Measurements from ENCODE around the gene KIAA1217.
A peak's percentile ranks its signal among the peaks of the same experiment; 100 is the strongest.
"Not testable (repeated sequence)": the region's sequence is repeated elsewhere in the genome, so short reads cannot be mapped to it uniquely, and the experiment has no call there.

KIAA1217 gene

DNA sequence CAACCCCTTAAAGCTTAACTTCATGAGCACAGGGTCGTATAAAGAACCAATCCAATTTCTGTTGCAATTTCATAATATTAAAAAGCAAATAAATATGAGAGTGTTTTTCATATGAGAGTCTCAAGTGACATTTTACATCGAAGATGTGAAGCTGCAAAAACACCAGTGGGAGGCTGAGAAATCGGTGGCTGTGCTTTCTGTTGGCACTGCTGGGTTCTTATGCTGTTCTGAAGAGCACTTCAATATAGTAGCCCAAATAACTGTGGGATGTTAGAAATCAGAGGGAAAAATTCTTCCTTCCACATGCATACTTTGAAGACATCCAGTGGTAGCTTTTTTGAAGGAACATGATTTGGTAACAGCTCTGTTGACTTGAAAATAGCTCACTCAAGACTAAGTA, 269.0 kb downstream of the KIAA1217 start:
- no peak for DNase-seq (ENCODE audit: low read depth, low spot score)
- no peak overlapping the region for H3K27ac ChIP-seq

DNA sequence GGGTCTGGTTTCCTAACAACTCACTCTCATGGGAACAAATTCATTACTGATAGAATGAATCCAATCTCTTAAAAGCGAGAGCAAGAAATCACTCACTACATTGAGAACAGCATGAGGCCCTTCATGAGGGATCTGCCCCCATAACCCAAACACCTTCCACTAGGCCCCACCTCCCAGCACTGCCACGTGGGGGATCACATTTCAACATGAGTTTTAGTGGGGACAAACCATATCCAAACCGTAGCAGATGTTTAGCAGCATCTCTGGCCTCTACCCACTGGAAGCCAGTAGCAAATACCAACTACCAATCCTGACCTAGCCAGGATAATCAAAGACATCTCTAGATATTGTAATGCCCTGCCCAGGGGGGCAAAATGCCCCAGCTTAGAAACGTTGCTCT, 270.9 kb downstream of the KIAA1217 start:
- H3K27ac ChIP-seq = no peak overlapping the region
- no peak for DNase-seq (ENCODE audit: low read depth, low spot score)

DNA sequence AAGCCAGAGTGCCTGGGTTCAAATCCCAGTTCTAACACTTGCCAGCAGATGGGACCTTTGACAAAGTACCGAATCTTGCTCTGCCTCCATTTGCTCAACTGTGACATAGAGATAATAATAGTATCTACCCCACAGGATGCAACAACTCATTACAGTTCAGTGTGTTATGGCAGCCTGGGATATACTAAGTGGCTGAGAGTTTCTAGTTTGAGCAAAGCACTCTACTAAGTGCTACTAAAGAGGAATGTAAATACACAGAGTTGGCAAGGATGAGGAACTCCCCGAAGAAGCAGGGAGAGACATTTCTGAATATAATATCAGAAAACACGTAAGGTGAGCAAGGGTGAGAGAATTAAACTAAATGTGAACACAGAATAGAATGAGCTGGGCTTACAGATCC, 271.5 kb downstream of the KIAA1217 start:
- no peak for DNase-seq (ENCODE audit: low read depth, low spot score)
- no peak overlapping the region for H3K27ac ChIP-seq

DNA sequence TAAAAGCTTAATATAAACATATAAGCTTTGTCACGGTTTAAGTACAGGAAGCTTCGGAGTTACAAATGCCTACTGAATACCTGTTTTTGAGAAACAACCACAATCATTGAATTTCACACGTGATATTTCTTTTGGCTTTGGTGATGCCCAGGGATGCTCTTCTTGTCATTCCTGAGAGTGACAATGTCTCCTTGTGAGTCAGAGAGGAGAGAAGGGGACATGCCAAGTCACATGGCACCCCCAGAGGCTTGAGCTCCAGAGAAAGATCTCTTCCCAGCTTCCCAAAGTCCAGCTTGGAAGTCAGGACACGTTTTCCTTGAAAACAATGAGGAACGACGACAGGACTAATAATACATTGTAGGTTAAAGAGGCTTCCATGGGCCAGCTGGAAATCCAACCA, 272.3 kb downstream of the KIAA1217 start:
- H3K27ac ChIP-seq = no peak overlapping the region
- no peak for DNase-seq (ENCODE audit: low read depth, low spot score)

DNA sequence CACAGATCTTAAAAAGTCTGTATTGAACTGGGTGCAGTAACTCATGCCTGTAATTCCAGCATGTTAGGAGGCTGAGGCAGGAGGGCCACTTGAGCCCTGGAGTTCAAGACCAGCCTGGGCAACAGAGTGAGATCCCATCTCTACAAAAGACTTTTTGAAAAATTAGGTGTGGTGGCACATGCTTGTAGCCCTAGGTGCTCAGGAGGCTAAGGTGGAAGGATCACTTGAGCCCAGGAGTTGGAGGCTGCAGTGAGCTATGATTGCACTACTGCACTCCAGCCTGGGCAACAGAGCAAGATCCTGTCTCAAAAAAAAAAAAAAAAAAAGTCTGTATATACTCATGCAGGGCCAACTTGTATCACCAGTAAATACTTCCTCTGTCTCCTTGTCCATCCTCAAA, 273.8 kb downstream of the KIAA1217 start:
- H3K27ac ChIP-seq = peak overlapping the region; percentile 75

DNA sequence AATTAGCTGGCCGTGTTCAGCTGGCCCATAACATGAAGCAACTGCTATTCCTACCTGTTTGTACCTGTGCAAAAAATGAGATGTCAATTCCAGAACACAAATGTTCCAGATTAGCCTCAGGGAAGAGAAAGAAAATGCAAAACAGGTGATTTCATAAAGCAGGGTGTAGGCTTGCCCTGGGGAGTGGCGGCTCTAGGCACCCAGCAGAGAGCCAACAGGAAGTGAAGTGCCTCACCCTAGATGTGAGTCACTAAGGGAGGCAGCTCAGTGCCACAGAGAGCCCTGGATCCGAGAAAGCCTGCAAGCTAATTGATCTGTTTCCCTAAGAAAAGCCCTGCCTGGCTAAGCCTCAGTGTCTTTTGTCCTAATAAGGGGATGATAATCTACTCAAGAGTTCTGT, 274.8 kb downstream of the KIAA1217 start:
- peak; percentile 95 for DNase-seq (ENCODE audit: low read depth, low spot score)
- peak overlapping the region; percentile 75 for H3K27ac ChIP-seq

More for the DNA sequence above, 273.8 kb downstream of the KIAA1217 start:
- DNase-seq (ENCODE audit: low read depth, low spot score) = not testable (repeated sequence)

DNA sequence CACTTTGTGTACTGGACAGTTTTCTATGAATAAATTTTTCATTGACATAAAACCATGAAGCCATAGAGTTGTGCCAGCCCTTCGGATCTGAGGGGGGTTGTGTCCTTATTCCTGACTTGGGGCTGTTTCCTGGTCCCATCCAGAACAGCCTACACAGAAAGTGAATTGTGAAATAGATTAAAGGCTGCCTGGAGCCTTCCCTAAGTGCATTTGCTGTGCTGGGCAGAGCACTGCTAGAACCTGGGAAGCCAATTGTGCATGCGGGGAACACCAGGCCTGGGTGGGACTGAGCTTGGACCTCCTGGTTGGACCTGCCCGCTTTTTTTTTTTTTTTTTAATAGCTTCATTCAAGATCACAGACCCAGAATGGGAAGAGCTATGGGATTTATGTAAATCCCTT, 275.8 kb downstream of the KIAA1217 start:
- H3K27ac ChIP-seq = peak overlapping the region; percentile 75

DNA sequence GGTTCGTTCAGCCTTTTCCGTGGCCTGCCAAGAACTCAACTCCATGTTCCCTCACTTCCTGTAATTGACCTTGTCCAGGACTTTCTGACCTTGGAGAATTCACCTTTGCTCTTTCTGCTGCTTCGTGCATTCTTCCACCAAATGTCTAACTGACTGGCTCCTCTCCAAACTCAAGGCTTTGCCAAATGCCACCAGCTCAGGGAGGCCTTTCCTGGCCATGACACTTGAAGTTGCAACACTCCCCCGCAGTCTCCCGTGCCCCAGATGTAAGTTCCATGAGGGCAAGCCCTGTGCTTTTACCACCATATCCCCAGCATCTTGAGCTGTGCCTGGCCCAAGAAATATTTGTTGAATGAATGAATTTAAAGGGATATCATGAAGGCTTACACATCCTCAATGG, 276.4 kb downstream of the KIAA1217 start:
- DNase-seq (ENCODE audit: low read depth, low spot score) = no peak
- no peak overlapping the region for H3K27ac ChIP-seq

More for the DNA sequence above, 275.8 kb downstream of the KIAA1217 start:
- no peak for DNase-seq (ENCODE audit: low read depth, low spot score)

DNA sequence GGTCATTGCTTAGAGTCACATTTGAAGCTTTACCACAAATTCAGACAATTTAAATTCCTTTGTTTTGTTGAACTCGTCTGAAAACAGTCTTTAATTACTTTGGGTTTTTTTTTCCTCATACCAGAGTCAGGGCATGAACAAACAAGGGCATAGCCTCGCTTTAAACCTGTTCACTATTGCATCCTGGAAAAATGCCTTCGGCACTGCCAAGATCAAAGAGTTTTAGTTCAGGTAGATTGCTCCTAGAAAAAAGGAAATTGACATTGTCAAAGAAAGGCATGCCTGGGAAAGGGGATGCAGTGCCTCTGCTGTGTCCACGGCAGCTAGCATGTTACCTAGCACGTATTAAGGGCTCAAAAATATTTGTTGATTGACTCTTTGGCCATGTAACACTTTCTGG, 279.7 kb downstream of the KIAA1217 start:
- DNase-seq (ENCODE audit: low read depth, low spot score) = no peak
- peak overlapping the region; percentile 29 for H3K27ac ChIP-seq

DNA sequence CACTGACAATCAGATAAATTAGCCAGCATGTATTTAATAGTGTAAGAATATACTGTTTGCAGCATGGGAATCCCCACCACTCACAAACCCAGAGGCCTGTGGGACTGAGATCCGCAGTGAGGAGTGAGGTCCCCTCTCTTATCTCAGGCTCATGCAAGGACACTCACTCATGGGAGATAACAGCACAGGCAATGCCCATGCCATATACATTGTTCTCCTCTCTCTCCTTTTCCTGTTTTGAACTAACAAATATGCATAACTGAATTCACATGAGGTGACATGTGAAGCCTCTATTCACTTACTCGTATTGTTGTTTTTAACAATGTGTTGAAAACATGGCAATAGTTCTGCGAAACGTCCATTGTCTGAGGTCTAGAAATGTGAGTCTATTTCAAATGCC, 284.2 kb downstream of the KIAA1217 start:
- no peak overlapping the region for H3K27ac ChIP-seq
- no peak for DNase-seq (ENCODE audit: low read depth, low spot score)

DNA sequence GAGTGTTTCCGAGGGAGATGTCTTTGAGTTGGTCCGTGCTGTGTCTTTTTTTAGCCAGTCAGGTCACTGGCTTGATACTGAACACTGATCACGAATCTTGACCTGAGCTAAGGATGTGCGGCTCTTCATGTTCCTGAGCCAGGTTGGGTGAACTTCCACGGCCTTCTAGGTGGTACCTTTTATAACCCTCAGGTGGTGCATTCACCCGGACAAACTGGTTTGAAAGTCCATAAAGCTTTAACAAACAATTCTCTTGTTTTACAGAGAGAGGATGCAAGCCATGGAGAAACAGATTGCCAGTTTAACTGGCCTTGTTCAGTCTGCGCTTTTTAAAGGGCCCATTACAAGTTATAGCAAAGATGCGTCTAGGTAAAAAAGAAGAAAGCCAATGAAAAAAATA, 285.3 kb downstream of the KIAA1217 start:
- no peak for DNase-seq (ENCODE audit: low read depth, low spot score)
- no peak overlapping the region for H3K27ac ChIP-seq

DNA sequence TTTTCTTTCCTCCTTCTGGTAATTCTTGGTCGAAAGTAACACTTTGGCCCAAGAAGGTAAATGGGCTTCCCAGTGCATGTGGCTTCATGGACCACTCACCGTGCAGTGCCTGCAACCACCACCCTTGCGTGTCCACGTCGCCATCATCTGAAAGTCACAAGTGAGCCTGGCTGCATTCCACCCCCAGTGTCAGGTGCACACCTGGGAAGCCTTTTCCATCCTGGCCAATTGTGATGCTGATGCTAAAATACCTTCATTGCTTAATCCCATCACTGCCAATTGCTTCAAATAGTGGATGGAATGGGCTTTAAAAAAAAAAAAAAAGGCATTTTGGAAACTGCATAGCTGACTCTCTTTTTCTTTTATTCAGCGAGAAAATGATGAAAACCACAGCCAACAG, 285.8 kb downstream of the KIAA1217 start:
- no peak overlapping the region for H3K27ac ChIP-seq
- no peak for DNase-seq (ENCODE audit: low read depth, low spot score)

DNA sequence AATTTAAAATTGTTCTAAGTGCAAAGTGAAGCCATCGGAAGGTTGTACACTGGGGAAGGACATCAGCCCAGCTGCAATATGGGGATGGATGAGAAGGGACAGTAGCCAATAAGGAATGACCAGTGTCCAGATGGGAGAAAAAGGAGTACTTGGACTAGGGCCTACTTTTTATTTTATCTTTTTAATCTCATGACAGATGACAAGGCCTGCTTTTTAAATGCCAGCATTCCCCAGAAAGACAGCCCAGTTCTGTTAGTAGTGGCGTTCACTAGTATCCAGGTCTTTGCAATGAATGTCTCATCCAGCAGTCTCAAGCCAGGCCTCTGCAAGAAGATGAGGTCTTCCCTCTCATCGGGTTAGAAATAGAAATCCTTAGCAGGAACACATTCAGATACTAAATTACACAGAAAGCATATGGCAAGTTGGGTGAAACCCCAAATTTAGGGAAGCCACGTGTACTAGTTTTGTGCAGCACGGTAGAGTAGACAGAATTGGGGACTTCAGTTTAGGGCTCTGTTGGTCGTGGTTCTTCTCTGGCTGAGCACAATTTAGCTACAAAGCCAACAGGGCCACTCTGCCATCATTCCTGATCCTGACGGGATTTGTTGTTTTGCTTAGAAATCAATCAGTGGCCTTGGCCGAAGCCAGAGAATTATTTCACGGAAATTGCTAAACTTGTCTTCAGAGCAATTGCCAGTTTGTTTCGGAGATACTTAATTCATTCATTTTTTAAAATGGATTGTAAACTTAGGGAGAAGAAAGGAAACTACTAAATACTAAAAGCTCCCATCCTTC, 286.9 kb downstream of the KIAA1217 start:
- H3K27ac ChIP-seq = no peak overlapping the region
- no peak for DNase-seq (ENCODE audit: low read depth, low spot score)

DNA sequence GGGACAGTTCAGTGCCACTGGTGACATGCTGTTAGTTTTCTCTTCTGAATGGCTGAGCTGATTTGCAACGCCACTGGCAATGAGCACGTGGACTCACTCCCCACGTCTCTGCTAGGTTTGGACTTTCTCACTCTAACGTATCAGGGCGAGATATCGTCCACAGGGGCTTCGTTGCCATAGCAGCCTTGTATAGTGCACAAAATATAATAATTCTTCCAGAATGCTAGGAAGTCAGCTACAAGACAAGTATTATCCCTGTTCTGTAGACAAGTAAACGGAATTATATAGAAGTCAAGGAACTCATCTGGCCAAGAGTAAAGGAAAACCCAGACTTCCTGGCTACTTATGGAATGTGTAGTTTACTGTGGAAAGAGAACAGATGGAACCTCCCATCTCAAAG, 288.0 kb downstream of the KIAA1217 start:
- no peak overlapping the region for H3K27ac ChIP-seq
- DNase-seq (ENCODE audit: low read depth, low spot score) = no peak

DNA sequence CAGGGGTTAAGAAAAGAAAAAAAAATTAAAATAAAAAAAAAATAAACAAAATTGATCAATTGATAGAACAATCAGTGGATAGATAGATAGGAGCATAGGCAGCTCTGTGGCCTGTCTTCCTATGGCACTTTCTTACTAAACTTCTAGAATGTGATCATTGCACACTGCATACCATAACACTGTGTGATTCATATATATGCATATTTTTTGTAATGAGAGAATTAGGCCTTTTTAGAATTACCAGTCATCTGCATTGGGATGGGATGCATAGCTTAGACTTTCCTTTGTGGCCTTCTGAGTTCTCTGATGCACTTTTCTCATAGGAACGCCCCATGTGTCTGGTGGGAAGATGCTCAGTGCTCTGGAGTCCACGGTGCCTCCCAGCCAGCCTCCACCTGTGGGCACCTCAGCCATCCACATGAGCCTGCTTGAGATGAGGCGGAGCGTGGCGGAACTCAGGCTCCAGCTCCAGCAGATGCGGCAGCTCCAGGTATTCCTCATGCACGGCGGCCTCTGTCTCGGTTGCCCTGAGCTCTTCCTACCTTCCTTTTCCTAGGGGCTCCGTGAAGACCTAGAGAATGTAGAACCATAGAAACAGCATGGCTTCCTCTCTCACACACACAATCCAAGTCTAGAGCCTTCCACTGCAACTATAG, 292.2 kb downstream of the KIAA1217 start:
- no peak overlapping the region for H3K27ac ChIP-seq
- DNase-seq (ENCODE audit: low read depth, low spot score) = no peak

DNA sequence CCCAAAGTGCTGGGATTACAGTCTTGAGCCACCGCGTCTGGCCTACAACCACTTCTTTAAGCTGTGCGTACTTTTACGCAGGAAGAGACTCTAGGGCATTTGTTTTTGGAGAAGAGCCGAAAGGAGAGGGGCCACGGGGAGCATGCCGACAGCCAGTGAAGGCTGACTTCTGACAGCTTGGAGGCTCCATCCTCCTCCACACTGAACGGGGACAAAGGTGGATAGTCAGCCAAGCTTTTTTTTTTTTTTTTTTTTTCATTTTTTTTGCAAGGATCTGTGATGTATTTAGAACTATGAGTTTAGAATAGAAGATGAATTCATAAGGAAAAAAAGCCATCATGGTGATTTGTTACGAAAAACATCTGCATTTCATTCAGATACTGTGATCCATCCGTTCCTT, 293.1 kb downstream of the KIAA1217 start:
- DNase-seq (ENCODE audit: low read depth, low spot score) = no peak
- H3K27ac ChIP-seq = no peak overlapping the region

DNA sequence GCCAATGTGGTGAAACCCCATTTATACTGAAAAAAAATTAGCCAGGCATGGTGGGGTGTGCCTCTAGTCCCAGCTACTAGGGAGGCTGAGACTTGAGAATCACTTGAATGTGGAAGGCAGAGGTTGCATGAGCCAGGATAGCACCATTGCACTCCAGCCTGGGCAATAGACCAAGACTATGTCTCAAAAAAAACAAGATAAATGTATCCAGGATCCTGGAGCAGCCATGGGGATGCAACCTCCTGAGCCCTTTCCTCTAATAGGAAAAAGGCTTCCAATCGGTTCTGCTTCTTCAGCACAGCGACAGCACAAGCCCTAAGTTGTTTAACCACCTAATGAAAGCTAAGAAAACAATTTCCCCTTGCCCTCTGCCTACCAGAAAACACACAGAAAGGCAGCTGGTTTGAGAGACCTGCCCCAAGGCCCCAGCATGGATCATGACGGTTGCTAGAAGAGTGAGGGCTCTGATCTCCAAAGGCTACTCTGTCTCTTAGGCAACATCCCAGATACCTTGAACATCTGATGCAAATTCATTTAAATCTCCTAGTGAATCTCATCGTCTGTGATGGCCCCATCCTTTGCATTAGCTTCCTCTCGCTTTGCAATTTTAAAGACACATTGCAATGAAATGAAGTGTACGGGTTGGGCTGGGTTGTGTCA, 294.0 kb downstream of the KIAA1217 start:
- no peak for DNase-seq (ENCODE audit: low read depth, low spot score)
- no peak overlapping the region for H3K27ac ChIP-seq

DNA sequence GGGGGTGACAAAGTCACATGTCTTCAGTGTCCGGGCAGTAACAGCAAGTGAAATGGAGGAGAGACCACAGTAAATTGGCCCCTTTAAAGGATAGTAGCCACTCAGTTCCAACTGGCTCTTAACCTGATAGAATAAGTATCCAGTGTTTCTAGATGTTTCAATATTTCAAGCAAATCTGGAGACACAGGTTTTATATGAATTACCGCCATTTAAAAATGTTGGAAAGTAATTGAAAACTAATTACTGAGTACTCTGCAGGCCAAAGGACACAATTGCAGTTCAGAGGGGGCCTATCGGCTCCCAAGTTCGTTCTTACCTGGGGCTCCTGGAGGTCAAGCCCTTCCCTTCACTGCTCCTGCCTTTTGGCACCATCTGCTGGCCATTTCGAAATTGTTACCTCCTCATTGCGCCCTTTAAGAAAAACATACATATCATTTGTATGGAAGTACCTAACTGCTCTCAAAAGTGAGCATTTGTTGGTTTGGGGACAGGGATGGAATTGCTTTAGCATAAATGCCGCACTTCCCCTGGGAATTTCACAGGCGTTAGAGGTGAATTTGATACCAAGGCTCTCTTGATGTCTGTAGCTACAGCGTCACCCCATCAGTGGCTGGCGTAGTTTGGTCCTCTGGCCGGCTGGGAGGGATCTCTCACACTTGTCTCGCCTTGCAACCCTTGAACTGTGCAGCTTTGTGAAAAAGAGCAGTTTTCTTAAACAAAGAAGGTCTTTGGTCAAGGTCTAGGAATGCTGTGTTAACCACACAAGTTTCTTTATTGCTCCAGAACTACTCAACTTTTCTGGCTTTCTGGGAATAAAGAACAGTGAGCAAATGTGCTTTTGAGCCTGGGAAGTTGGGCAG, 294.8 kb downstream of the KIAA1217 start:
- no peak for DNase-seq (ENCODE audit: low read depth, low spot score)
- H3K27ac ChIP-seq = no peak overlapping the region

DNA sequence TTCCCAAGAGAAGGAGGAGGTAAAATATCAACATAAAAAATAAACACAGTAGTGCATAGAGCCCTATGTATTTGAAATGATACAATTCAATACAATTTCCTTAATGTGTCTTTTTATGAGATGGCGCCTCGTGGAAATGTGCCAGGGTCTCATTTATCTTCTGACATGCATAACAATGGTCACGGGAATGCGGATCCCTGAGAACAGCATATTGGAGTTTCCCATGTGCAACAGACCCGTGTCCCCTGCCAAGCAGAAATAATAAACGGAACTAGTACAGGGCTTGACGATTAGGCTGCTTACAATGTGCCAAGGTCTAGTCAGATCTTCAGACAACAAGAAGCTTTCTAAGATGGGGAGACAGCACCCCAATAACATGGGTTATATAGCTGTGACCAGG, 296.8 kb downstream of the KIAA1217 start:
- DNase-seq (ENCODE audit: low read depth, low spot score) = no peak
- no peak overlapping the region for H3K27ac ChIP-seq

DNA sequence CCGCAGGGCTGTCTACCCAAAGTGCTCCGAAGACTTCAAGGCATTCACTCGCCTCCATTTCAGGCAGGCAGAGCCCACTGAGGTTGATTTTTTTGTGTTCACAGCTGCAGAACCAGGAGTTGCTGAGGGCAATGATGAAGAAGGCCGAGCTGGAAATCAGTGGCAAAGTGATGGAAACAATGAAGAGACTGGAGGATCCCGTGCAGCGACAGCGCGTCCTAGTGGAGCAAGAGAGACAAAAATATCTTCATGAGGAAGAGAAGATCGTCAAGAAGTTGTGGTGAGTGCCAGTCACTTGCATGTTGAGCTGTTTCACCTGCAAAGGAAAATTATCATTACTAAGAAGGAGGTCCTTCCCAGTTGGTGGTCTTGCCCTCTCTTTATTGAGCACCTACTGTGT, 304.2 kb downstream of the KIAA1217 start:
- no peak overlapping the region for H3K27ac ChIP-seq
- DNase-seq (ENCODE audit: low read depth, low spot score) = no peak
